ENCODE data around the gene SNX9. TPM values are rescaled to one million over a fixed set of nuclear protein-coding genes. Genes with fewer than 3 reads are reported as not detected.

The SNX9 gene
- total RNA-seq, 1 experiment from 2014 or later, result 31.3 TPM

DNA sequence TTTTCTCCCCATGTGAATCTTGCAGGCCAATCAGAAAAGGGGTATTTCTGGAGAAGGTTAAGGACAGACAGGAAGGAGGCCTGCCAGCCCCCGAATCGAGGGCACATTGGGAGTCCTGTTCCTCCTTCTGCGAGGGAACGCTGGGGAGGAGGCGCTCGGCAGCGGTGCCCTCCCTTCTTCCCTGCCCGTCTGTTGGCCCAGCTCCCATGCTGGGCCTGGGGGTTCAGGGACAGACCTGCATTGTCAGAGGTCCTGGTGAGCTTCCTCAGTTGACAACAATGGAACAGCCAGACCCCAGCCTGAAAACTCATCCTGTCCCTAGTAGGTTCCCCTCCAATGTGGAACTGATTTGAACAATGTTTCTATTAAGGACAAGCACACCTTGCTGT lies 143.5 kb downstream of the SNX9 start:
- H2BK12ac ChIP-seq (ENCODE audit: insufficient read length, low read depth, low read length), result no peak overlapping the region
- no peak overlapping the region for H3K4me2 ChIP-seq (ENCODE audit: insufficient read depth, insufficient read length, low read length)
- H3K9ac ChIP-seq (ENCODE audit: extremely low read depth, insufficient read length, low read length), result no peak overlapping the region
- Mint-ChIP-seq H3K27me3 (ENCODE audit: low read depth) (peaks cover 2% of the 10 kb centered on the region), H3K9me3 (no peaks in the 10 kb centered on the region), H3K4me3 (no peak overlapping the region), H3K36me3 (ENCODE audit: insufficient read depth in 1 of 3, low read depth in 3 of 3) (no peaks in the 10 kb centered on the region), H3K4me1 (peaks cover 23 to 35% of the 10 kb centered on the region in 2 experiments), H3K27ac (no peak overlapping the region)
- no peak overlapping the region for H2AK5ac ChIP-seq (ENCODE audit: insufficient read length, low read length)
- H3K14ac ChIP-seq (ENCODE audit: insufficient read depth, low read length), result no peak overlapping the region; the same call in 1 of the 2 replicates
- no peak overlapping the region for H3T11ph ChIP-seq (ENCODE audit: low read length)
- no peak overlapping the region for H2BK5ac ChIP-seq (ENCODE audit: insufficient read length, low read length)
- no peak overlapping the region for H4K5ac ChIP-seq (ENCODE audit: insufficient read length, low read depth, low read length)
- no peak overlapping the region for H3K18ac ChIP-seq (ENCODE audit: insufficient read length, low read depth, low read length)
- no peak overlapping the region for H2BK15ac ChIP-seq (ENCODE audit: low read depth, low read length)
- no peaks in the 10 kb centered on the region for H3K79me2 ChIP-seq (ENCODE audit: insufficient read depth, low read length)
- no peaks in the 10 kb centered on the region for H3K27me3 ChIP-seq (ENCODE audit: insufficient read depth, low read length)
- no peak overlapping the region for H3K23ac ChIP-seq (ENCODE audit: insufficient read length, low read depth, low read length)
- no peak overlapping the region for H2BK20ac ChIP-seq (ENCODE audit: low read depth, low read length, poor library complexity, severe bottlenecking)
- H3K23me2 ChIP-seq (ENCODE audit: insufficient read length, low read depth, low read length, poor library complexity, severe bottlenecking), result no peaks in the 10 kb centered on the region
- no peak for DNase-seq
- H4K20me1 ChIP-seq (ENCODE audit: control insufficient read depth, insufficient read depth, insufficient read length), result no peaks in the 10 kb centered on the region
- no peak overlapping the region for H3K27ac ChIP-seq (ENCODE audit: insufficient read length, low read depth, low read length)
- no peak for TF ChIP-seq CTCF (conservative IDR thresholded peaks at IDR 0.05)
- WGBS (ENCODE audit: extremely low coverage, insufficient read length, low lambda C conversion rate), result no CpG with 5 or more reads among the region's 8 CpGs
- H3K79me1 ChIP-seq (ENCODE audit: insufficient read depth, low read depth, low read length, poor library complexity, severe bottlenecking), result no peaks in the 10 kb centered on the region
- H4K91ac ChIP-seq (ENCODE audit: insufficient read length, low read depth, low read length), result no peak overlapping the region
- no peak overlapping the region for H2BK120ac ChIP-seq (ENCODE audit: low read depth, low read length, poor library complexity, severe bottlenecking)
- H2AFZ ChIP-seq (ENCODE audit: low read length), result no peak overlapping the region
- no peak overlapping the region for H3K4ac ChIP-seq (ENCODE audit: low read depth, low read length)
- H3K9me3 ChIP-seq (ENCODE audit: control insufficient read depth, low read depth, low read length), result no peaks in the 10 kb centered on the region
- H3K4me1 ChIP-seq (ENCODE audit: insufficient read depth, low read length), result no peaks in the 10 kb centered on the region
- no peak overlapping the region for H3K56ac ChIP-seq (ENCODE audit: insufficient read length, low read depth, low read length)
- H4K8ac ChIP-seq (replicated peaks; ENCODE audit: insufficient read length, low read depth, low read length), result no peak overlapping the region

Measured in H9 (cell line).